ENCODE measurements around the gene MAGI2.

GRCh38 chr7:79340212-79340611 is 113.3 kb downstream of the MAGI2 start:
- TF ChIP-seq ZNF8 (CRISPR knock-in tag; IDR thresholded peaks at IDR 0.05), result no peak
- no peak for TF ChIP-seq ARNTL (CRISPR knock-in tag; IDR thresholded peaks at IDR 0.05; ENCODE audit: borderline replicate concordance, low read depth)

Measured in SK-N-SH treated with all-trans-retinoic acid at 6 μM for 48 hours (cell line).